ENCODE measurements around the gene PUS1.

The PUS1 gene

GRCh38 chr12:131944601-131945251 is 15.7 kb downstream of the PUS1 start:
- H3K4me3 ChIP-seq (ENCODE audit: low read length in 2 of 2): no peak overlapping the region
- peaks cover 6% of the 10 kb centered on the region for H3K79me1 ChIP-seq (ENCODE audit: low read depth, low read length)
- no peak overlapping the region for H2BK15ac ChIP-seq (ENCODE audit: low read length)
- H3K9me3 ChIP-seq (replicated peaks in 1 of 2; ENCODE audit: control insufficient read depth in 2 of 2, insufficient read depth in 1 of 2, low read depth in 1 of 2, low read length in 2 of 2): peaks cover 0 to 4% of the 10 kb centered on the region in 2 donors
- H2BK12ac ChIP-seq (ENCODE audit: low read length): no peak overlapping the region
- H3K18ac ChIP-seq (ENCODE audit: low read length): no peak overlapping the region
- H3K14ac ChIP-seq (ENCODE audit: low read length): peak overlapping the region; percentile 71
- no peak overlapping the region for H2AFZ ChIP-seq (ENCODE audit: low read length)
- no peak overlapping the region for H3K27ac ChIP-seq (replicated peaks; ENCODE audit: low read length)
- H3K9ac ChIP-seq (ENCODE audit: low read depth, low read length, poor library complexity): no peak overlapping the region
- WGBS, 2 donors (ENCODE audit: extremely low coverage in 2 of 2, insufficient read length in 2 of 2, insufficient replicate concordance in 1 of 2): no CpG with 5 or more reads among the region's 35 CpGs
- no peak for DNase-seq (ENCODE audit: low spot score)
- H3K36me3 ChIP-seq (replicated peaks in 1 of 2; ENCODE audit: control insufficient read depth in 2 of 2, insufficient read depth in 2 of 2, low read length in 2 of 2): peaks cover 35 to 52% of the 10 kb centered on the region in 2 donors
- H2AK5ac ChIP-seq (ENCODE audit: low read depth, low read length): peak overlapping the region; percentile 46
- H2BK120ac ChIP-seq (ENCODE audit: low read depth, low read length): no peak overlapping the region
- no peak overlapping the region for H3K4me2 ChIP-seq (ENCODE audit: insufficient read depth, low read length, poor library complexity, severe bottlenecking)
- peaks cover 0 to 2% (median 0%) of the 10 kb centered on the region in 3 experiments for H3K27me3 ChIP-seq (ENCODE audit: control insufficient read depth in 3 of 3, insufficient read depth in 3 of 3, low read depth in 1 of 3, low read length in 3 of 3)
- no peak overlapping the region for H4K8ac ChIP-seq (ENCODE audit: low read depth, low read length)
- peak overlapping the region; percentile 24 for H4K91ac ChIP-seq (ENCODE audit: low read depth, low read length, poor library complexity)
- H3K4ac ChIP-seq (ENCODE audit: low read length): no peak overlapping the region
- peaks cover 0 to 2% of the 10 kb centered on the region in 2 donors for H3K4me1 ChIP-seq (ENCODE audit: control insufficient read depth in 2 of 2, insufficient read depth in 1 of 2, low read depth in 1 of 2, low read length in 2 of 2)
- H3K23ac ChIP-seq (ENCODE audit: low read depth, low read length, poor library complexity): peak overlapping the region; percentile 99
- H2BK5ac ChIP-seq (ENCODE audit: low read length): peak overlapping the region; percentile 39

GRCh38 chr12:131946757-131947156 is 17.7 kb downstream of the PUS1 start:
- H3K4me1 ChIP-seq (ENCODE audit: control insufficient read depth in 2 of 2, insufficient read depth in 1 of 2, low read depth in 1 of 2, low read length in 2 of 2): peaks cover 2% of the 10 kb centered on the region in 2 donors
- H3K23ac ChIP-seq (ENCODE audit: low read depth, low read length, poor library complexity): no peak overlapping the region
- H2BK15ac ChIP-seq (ENCODE audit: low read length): no peak overlapping the region
- H3K79me1 ChIP-seq (ENCODE audit: low read depth, low read length): peaks cover 9% of the 10 kb centered on the region
- H3K14ac ChIP-seq (ENCODE audit: low read length): no peak overlapping the region
- no peak overlapping the region for H2AFZ ChIP-seq (ENCODE audit: low read length)
- H3K27ac ChIP-seq (replicated peaks; ENCODE audit: low read length): no peak overlapping the region
- H2BK120ac ChIP-seq (ENCODE audit: low read depth, low read length): no peak overlapping the region
- no peak overlapping the region for H2BK5ac ChIP-seq (ENCODE audit: low read length)
- peaks cover 0 to 4% of the 10 kb centered on the region in 2 donors for H3K9me3 ChIP-seq (replicated peaks in 1 of 2; ENCODE audit: control insufficient read depth in 2 of 2, insufficient read depth in 1 of 2, low read depth in 1 of 2, low read length in 2 of 2)
- no peak overlapping the region for H4K91ac ChIP-seq (ENCODE audit: low read depth, low read length, poor library complexity)
- peaks cover 0 to 2% (median 0%) of the 10 kb centered on the region in 3 experiments for H3K27me3 ChIP-seq (ENCODE audit: control insufficient read depth in 3 of 3, insufficient read depth in 3 of 3, low read depth in 1 of 3, low read length in 3 of 3)
- no peak overlapping the region for H2AK5ac ChIP-seq (ENCODE audit: low read depth, low read length)
- no peak overlapping the region for H3K4ac ChIP-seq (ENCODE audit: low read length)
- no peak overlapping the region for H2BK12ac ChIP-seq (ENCODE audit: low read length)
- no peak overlapping the region for H3K9ac ChIP-seq (ENCODE audit: low read depth, low read length, poor library complexity)
- H3K36me3 ChIP-seq (replicated peaks in 1 of 2; ENCODE audit: control insufficient read depth in 2 of 2, insufficient read depth in 2 of 2, low read length in 2 of 2): peaks cover 22 to 34% of the 10 kb centered on the region in 2 donors
- no peak for DNase-seq (ENCODE audit: low spot score)
- no peak overlapping the region for H3K4me2 ChIP-seq (ENCODE audit: insufficient read depth, low read length, poor library complexity, severe bottlenecking)
- H3K4me3 ChIP-seq (ENCODE audit: low read length in 2 of 2): no peak overlapping the region
- no peak overlapping the region for H3K18ac ChIP-seq (ENCODE audit: low read length)
- no CpG with 5 or more reads among the region's 6 CpGs for WGBS, 2 donors (ENCODE audit: extremely low coverage in 2 of 2, insufficient read length in 2 of 2, insufficient replicate concordance in 1 of 2)
- no peak overlapping the region for H4K8ac ChIP-seq (ENCODE audit: low read depth, low read length)

DNA sequence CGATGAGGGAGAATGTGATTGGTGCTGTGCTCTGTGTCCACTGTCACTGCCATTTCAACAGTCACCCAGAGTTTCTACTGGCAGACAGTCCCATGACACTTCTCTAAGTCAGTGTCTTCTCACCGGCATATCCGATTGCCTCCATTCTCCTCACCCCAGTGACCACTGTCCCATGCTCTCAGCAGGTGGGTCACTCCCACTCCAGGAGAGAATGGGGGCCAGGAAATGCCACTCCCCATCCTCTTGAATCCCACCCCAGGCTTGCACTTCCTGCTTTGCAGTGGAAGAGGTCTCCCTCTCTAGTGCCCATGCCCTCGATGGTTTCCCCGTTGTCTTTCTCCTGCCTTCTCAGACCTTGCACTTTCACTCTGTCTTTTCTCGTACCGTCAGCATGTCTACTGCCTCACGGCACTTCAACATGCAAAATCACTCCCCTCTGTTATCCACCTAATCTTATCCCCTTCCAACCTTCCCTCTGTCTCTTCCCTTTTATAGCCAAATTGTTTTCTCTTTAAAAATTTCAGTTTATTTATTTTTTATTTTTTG is 18.5 kb downstream of the PUS1 start:
- H2AK5ac ChIP-seq (ENCODE audit: low read depth, low read length): no peak overlapping the region
- no peak overlapping the region for H3K18ac ChIP-seq (ENCODE audit: low read length)
- peaks cover 18 to 30% of the 10 kb centered on the region in 2 donors for H3K36me3 ChIP-seq (replicated peaks in 1 of 2; ENCODE audit: control insufficient read depth in 2 of 2, insufficient read depth in 2 of 2, low read length in 2 of 2)
- H2BK5ac ChIP-seq (ENCODE audit: low read length): no peak overlapping the region
- WGBS, 2 donors (ENCODE audit: extremely low coverage in 2 of 2, insufficient read length in 2 of 2, insufficient replicate concordance in 1 of 2): no CpG with 5 or more reads among the region's 8 CpGs
- H2BK120ac ChIP-seq (ENCODE audit: low read depth, low read length): no peak overlapping the region
- no peak for DNase-seq (ENCODE audit: low spot score)
- no peak overlapping the region for H3K23ac ChIP-seq (ENCODE audit: low read depth, low read length, poor library complexity)
- no peak overlapping the region for H2BK12ac ChIP-seq (ENCODE audit: low read length)
- peaks cover 0 to 4% of the 10 kb centered on the region in 2 donors for H3K9me3 ChIP-seq (replicated peaks in 1 of 2; ENCODE audit: control insufficient read depth in 2 of 2, insufficient read depth in 1 of 2, low read depth in 1 of 2, low read length in 2 of 2)
- no peak overlapping the region for H2BK15ac ChIP-seq (ENCODE audit: low read length)
- no peak overlapping the region for H3K9ac ChIP-seq (ENCODE audit: low read depth, low read length, poor library complexity)
- no peak overlapping the region for H3K14ac ChIP-seq (ENCODE audit: low read length)
- H3K4me3 ChIP-seq (ENCODE audit: low read length in 2 of 2): no peak overlapping the region
- H3K4me1 ChIP-seq (ENCODE audit: control insufficient read depth in 2 of 2, insufficient read depth in 1 of 2, low read depth in 1 of 2, low read length in 2 of 2): peaks cover 2% of the 10 kb centered on the region in 2 donors
- peaks cover 0 to 2% (median 0%) of the 10 kb centered on the region in 3 experiments for H3K27me3 ChIP-seq (ENCODE audit: control insufficient read depth in 3 of 3, insufficient read depth in 3 of 3, low read depth in 1 of 3, low read length in 3 of 3)
- no peak overlapping the region for H3K4me2 ChIP-seq (ENCODE audit: insufficient read depth, low read length, poor library complexity, severe bottlenecking)
- H3K79me1 ChIP-seq (ENCODE audit: low read depth, low read length): peaks cover 9% of the 10 kb centered on the region
- H4K91ac ChIP-seq (ENCODE audit: low read depth, low read length, poor library complexity): no peak overlapping the region
- H3K4ac ChIP-seq (ENCODE audit: low read length): no peak overlapping the region
- peak overlapping the region; percentile 66 for H2AFZ ChIP-seq (ENCODE audit: low read length)
- H3K27ac ChIP-seq (replicated peaks; ENCODE audit: low read length): no peak overlapping the region
- H4K8ac ChIP-seq (ENCODE audit: low read depth, low read length): no peak overlapping the region

GRCh38 chr12:131948166-131948712 is 19.2 kb downstream of the PUS1 start:
- Histone ChIP-seq H3K4ac (ENCODE audit: low read length) (no peak overlapping the region), H3K9ac (ENCODE audit: low read depth, low read length, poor library complexity) (no peak overlapping the region), H3K4me1 (ENCODE audit: control insufficient read depth in 2 of 2, insufficient read depth in 1 of 2, low read depth in 1 of 2, low read length in 2 of 2) (peaks cover 2% of the 10 kb centered on the region in 2 donors), H3K79me1 (ENCODE audit: low read depth, low read length) (peaks cover 6% of the 10 kb centered on the region), H3K4me2 (ENCODE audit: insufficient read depth, low read length, poor library complexity, severe bottlenecking) (no peak overlapping the region), H3K9me3 (replicated peaks in 1 of 2; ENCODE audit: control insufficient read depth in 2 of 2, insufficient read depth in 1 of 2, low read depth in 1 of 2, low read length in 2 of 2) (peaks cover 0 to 4% of the 10 kb centered on the region in 2 donors), H2AFZ (ENCODE audit: low read length) (no peak overlapping the region), H3K23ac (ENCODE audit: low read depth, low read length, poor library complexity) (no peak overlapping the region), H2BK12ac (ENCODE audit: low read length) (no peak overlapping the region), H3K14ac (ENCODE audit: low read length) (no peak overlapping the region), H2BK15ac (ENCODE audit: low read length) (no peak overlapping the region), H2BK120ac (ENCODE audit: low read depth, low read length) (no peak overlapping the region), H3K4me3 (ENCODE audit: low read length in 2 of 2) (no peak overlapping the region), H4K91ac (ENCODE audit: low read depth, low read length, poor library complexity) (no peak overlapping the region), H2AK5ac (ENCODE audit: low read depth, low read length) (no peak overlapping the region), H2BK5ac (ENCODE audit: low read length) (no peak overlapping the region), H4K8ac (ENCODE audit: low read depth, low read length) (no peak overlapping the region), H3K18ac (ENCODE audit: low read length) (no peak overlapping the region), H3K27ac (replicated peaks; ENCODE audit: low read length) (no peak overlapping the region), H3K36me3 (replicated peaks in 1 of 2; ENCODE audit: control insufficient read depth in 2 of 2, insufficient read depth in 2 of 2, low read length in 2 of 2) (peaks cover 13 to 29% of the 10 kb centered on the region in 2 donors), H3K27me3 (ENCODE audit: control insufficient read depth in 3 of 3, insufficient read depth in 3 of 3, low read depth in 1 of 3, low read length in 3 of 3) (peaks cover 0 to 2% (median 0%) of the 10 kb centered on the region in 3 experiments)
- no CpG with 5 or more reads among the region's 1 CpG for WGBS, 2 donors (ENCODE audit: extremely low coverage in 2 of 2, insufficient read length in 2 of 2, insufficient replicate concordance in 1 of 2)
- DNase-seq (ENCODE audit: low spot score): no peak

Data from neuronal stem cell (in vitro differentiated cells).